Measurements from ENCODE around the gene ITGB4. TPM values are rescaled to one million over a fixed set of nuclear protein-coding genes. Genes with fewer than 3 reads are reported as not detected.

Gene ITGB4
- total RNA-seq, 3 donors from 2014 or later, result 153 to 307 (median 246) TPM

GRCh38 chr17:75688209-75688825, 32.9 kb upstream of the ITGB4 start:
- H3K4me1 ChIP-seq (ENCODE audit: low read depth), result peaks cover 20% of the 10 kb centered on the region
- DNase-seq (peak in 1 of 3 donors; percentile 16), ATAC-seq (no peak)
- intact Hi-C loops (cut with DNase I, micrococcal nuclease), result no loop called here
- H3K4me3 ChIP-seq, result no peak overlapping the region
- no peak for TF ChIP-seq CTCF (IDR thresholded peaks at IDR 0.05)
- H3K9me3 ChIP-seq, result no peaks in the 10 kb centered on the region
- H3K36me3 ChIP-seq (ENCODE audit: low read depth), result no peaks in the 10 kb centered on the region

GRCh38 chr17:75689441-75689873, 31.8 kb upstream of the ITGB4 start:
- H3K9me3 ChIP-seq, result no peaks in the 10 kb centered on the region
- DNase-seq (peak in 1 of 3 donors; percentile 11), ATAC-seq (peak; percentile 3)
- no peaks in the 10 kb centered on the region for H3K36me3 ChIP-seq (ENCODE audit: low read depth)
- no peak overlapping the region for H3K4me3 ChIP-seq
- no peak for TF ChIP-seq CTCF (IDR thresholded peaks at IDR 0.05)
- intact Hi-C loops (cut with DNase I, micrococcal nuclease), result no loop called here
- H3K4me1 ChIP-seq (ENCODE audit: low read depth), result peaks cover 13% of the 10 kb centered on the region

GRCh38 chr17:75691371-75691791, 29.9 kb upstream of the ITGB4 start:
- intact Hi-C loops (cut with DNase I, micrococcal nuclease), result no loop called here

GRCh38 chr17:75691801-75692626, 29.2 kb upstream of the ITGB4 start:
- peak; percentile 45 for ATAC-seq
- no peak overlapping the region for H3K4me3 ChIP-seq
- TF ChIP-seq CTCF (IDR thresholded peaks at IDR 0.05), result no peak
- H3K36me3 ChIP-seq (ENCODE audit: low read depth), result no peaks in the 10 kb centered on the region
- intact Hi-C loops (cut with DNase I, micrococcal nuclease), result no loop called here
- H3K4me1 ChIP-seq (ENCODE audit: low read depth), result peaks cover 22% of the 10 kb centered on the region
- no peaks in the 10 kb centered on the region for H3K9me3 ChIP-seq
- DNase-seq, result peak in 1 of 3 donors; percentile 40

More at GRCh38 chr17:75691371-75691791, 29.9 kb upstream of the ITGB4 start:
- DNase-seq, result peak in 1 of 3 donors; percentile 14
- no peak for TF ChIP-seq CTCF (IDR thresholded peaks at IDR 0.05)
- no peaks in the 10 kb centered on the region for H3K36me3 ChIP-seq (ENCODE audit: low read depth)
- H3K4me3 ChIP-seq, result no peak overlapping the region
- no peaks in the 10 kb centered on the region for H3K9me3 ChIP-seq
- no peak for ATAC-seq
- peaks cover 18% of the 10 kb centered on the region for H3K4me1 ChIP-seq (ENCODE audit: low read depth)

- ATAC-seq (no peak), DNase-seq (peak in 1 of 3 donors; percentile 18)
- Histone ChIP-seq H3K4me1 (ENCODE audit: low read depth) (peaks cover 32% of the 10 kb centered on the region), H3K4me3 (no peak overlapping the region), H3K36me3 (ENCODE audit: low read depth) (no peaks in the 10 kb centered on the region), H3K9me3 (no peaks in the 10 kb centered on the region)
- TF ChIP-seq CTCF (IDR thresholded peaks at IDR 0.05), result no peak
- intact Hi-C loops (cut with DNase I, micrococcal nuclease), result no loop called here
Observed at GRCh38 chr17:75692976-75693375, 28.3 kb upstream of the ITGB4 start.

Measured in mucosa of descending colon (tissue), 3 donors.